Gastroesophageal sphincter (tissue), 4 donors: Measurements from ENCODE around the gene DIPK1A. TPM values are rescaled to one million over a fixed set of nuclear protein-coding genes. Genes with fewer than 3 reads are reported as not detected.
A peak's percentile ranks its signal among the peaks of the same experiment; 100 is the strongest.

ENCODE experiments used
- ATAC-seq: fragments of 150-250 bp; one replicate; pipeline ENCODE4 v1.9.1; 2016; ENCODE audit warnings: mild to moderate bottlenecking, moderate library complexity
- H3K27ac ChIP-seq, 4 donors: fragments of 200-600 bp; sonication (generic) in 3 of 4; 1 replicate in 3 of 4; 2 replicates in 1 of 4; pipeline ENCODE4 v1.5.1; 2016 to 2019
- H3K27me3 ChIP-seq: fragments of 200-600 bp; sonication (generic); one replicate; pipeline ENCODE4 v1.5.1; 2019
- H3K36me3 ChIP-seq, 2 donors: fragments of 200-600 bp; sonication (generic); one replicate each; pipeline ENCODE4 v1.5.1; 2019; ENCODE audit warnings: control low read depth in 1 of 2
- H3K4me1 ChIP-seq, 3 donors: fragments of 200-600 bp; sonication (generic); 1 replicate in 2 of 3; 2 replicates in 1 of 3; pipeline ENCODE4 v1.5.1; 2016 to 2019; ENCODE audit warnings: control low read depth in 2 of 3
- H3K4me3 ChIP-seq, 2 donors: fragments of 200-600 bp; sonication (generic); one replicate each; pipeline ENCODE4 v1.5.1; 2019; ENCODE audit warnings: mild to moderate bottlenecking in 1 of 2, moderate library complexity in 1 of 2
- H3K9me3 ChIP-seq, 3 donors: fragments of 200-600 bp; sonication (generic); one replicate each; pipeline ENCODE4 v1.5.1; 2017 to 2019; ENCODE audit warnings: control low read depth in 2 of 3
- EP300 ChIP-seq: sonication (generic); formaldehyde crosslinking; IDR thresholded peaks from one replicate; pipeline ENCODE4 v1.6.1; 2017; ENCODE audit warnings: antibody characterized with exemption, mild to moderate bottlenecking
- POLR2A ChIP-seq, 2 donors: fragments of 450-650 bp; IDR thresholded peaks; one replicate each; pipeline ENCODE4 v1.6.1; 2017; ENCODE audit warnings: antibody characterized with exemption in 2 of 2, mild to moderate bottlenecking in 2 of 2, moderate library complexity in 1 of 2
- POLR2AphosphoS5 ChIP-seq: sonication (generic); formaldehyde crosslinking; IDR thresholded peaks from one replicate; pipeline ENCODE4 v1.6.1; 2017; ENCODE audit warnings: antibody characterized with exemption
- WGBS, 2 donors: methylation state at CpG; one replicate each; pipeline ENCODE4 v1.1.5; 2018; ENCODE audit warnings: low coverage in 1 of 2; 5-methylcytosine and 5-hydroxymethylcytosine counted together
- total RNA-seq, 4 donors: library from RNA; depleted of rRNA; stranded (reverse); fragments of >200 nt; gene quantifications; one replicate each; pipeline ENCODE4 v1.1.0, GENCODE V29; 2016
- TF ChIP-seq, protein P1 (sequence below), 4 experiments: fragments of 200-600 bp in 2 of 4; fragments of 450-650 bp in 2 of 4; sonication (generic) in 1 of 4; IDR thresholded peaks; one replicate each; pipeline ENCODE4 v1.5.1; 2017 to 2019; ENCODE audit warnings: antibody characterized with exemption in 4 of 4, mild to moderate bottlenecking in 2 of 4, moderate library complexity in 2 of 4

The DIPK1A gene
- total RNA-seq, 4 donors from 2014 or later, result 10.2 to 39.2 (median 32.9) TPM

- no peak for ATAC-seq
- TF ChIP-seq, protein P1, sequence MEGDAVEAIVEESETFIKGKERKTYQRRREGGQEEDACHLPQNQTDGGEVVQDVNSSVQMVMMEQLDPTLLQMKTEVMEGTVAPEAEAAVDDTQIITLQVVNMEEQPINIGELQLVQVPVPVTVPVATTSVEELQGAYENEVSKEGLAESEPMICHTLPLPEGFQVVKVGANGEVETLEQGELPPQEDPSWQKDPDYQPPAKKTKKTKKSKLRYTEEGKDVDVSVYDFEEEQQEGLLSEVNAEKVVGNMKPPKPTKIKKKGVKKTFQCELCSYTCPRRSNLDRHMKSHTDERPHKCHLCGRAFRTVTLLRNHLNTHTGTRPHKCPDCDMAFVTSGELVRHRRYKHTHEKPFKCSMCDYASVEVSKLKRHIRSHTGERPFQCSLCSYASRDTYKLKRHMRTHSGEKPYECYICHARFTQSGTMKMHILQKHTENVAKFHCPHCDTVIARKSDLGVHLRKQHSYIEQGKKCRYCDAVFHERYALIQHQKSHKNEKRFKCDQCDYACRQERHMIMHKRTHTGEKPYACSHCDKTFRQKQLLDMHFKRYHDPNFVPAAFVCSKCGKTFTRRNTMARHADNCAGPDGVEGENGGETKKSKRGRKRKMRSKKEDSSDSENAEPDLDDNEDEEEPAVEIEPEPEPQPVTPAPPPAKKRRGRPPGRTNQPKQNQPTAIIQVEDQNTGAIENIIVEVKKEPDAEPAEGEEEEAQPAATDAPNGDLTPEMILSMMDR (IDR thresholded peaks at IDR 0.05), result no peak
- TF ChIP-seq EP300 (no peak), POLR2AphosphoS5 (no peak), POLR2A (IDR thresholded peaks at IDR 0.05) (no peak)
- Histone ChIP-seq H3K4me1 (peaks cover 0 to 18% (median 3%) of the 10 kb centered on the region in 3 donors), H3K4me3 (no peak overlapping the region), H3K9me3 (no peaks in the 10 kb centered on the region), H3K27ac (peak overlapping the region in 1 of 4 donors; percentile 12), H3K27me3 (no peaks in the 10 kb centered on the region), H3K36me3 (peaks cover 8 to 55% of the 10 kb centered on the region in 2 donors)
- 96 to 98% methylated on average over 3 of the region's 3 CpGs for WGBS, 2 donors
Observed at GRCh38 chr1:92844439-92844838, 116.8 kb downstream of the DIPK1A start.

DNA sequence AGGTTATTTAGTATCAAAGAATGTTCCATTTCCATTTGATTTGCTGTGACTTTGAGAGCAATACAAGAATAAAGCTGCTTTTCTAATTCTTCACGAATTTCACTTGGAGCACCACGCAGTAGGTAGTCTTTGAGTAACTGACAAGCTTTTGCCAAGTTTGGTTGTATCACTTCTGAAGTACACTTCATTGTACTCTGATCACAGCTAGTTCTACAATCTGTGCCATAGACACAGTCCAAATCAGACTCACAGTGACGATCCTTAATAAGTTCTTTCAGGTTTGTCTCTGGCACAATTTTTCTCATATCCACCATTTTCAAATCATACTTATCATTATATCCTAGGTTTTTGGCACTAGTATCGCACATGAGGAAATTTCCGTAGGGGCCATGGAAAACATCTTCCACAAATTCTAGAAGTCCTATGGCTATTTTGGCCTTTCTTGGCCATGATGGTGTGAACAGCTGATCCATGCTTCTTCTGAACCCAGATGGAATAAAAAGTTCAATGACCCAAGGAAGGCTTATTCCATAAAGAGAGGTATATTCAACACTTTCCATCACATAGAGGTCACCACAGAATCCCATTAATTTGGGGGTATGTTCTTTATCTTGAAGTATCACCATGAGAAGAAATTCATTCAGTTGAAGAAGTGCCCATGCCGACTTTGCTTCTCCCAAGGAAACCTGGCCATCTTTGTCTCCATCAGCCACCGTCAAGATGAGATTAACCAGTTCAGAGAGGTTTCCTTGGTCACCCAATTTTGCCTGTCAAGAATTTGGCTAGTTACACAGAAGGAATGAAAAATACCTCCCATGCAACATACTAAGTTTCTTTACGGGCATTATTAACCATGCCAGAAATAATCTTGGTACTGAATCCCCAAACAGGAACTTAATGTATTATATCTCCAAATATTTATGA lies 117.6 kb downstream of the DIPK1A start:
- TF ChIP-seq EP300, result no peak
- TF ChIP-seq POLR2A (IDR thresholded peaks at IDR 0.05), result no peak
- TF ChIP-seq, protein P1 (IDR thresholded peaks at IDR 0.05), result no peak
- no peak for TF ChIP-seq POLR2AphosphoS5
- Histone ChIP-seq H3K9me3 (no peaks in the 10 kb centered on the region), H3K4me1 (peaks cover 4 to 26% (median 8%) of the 10 kb centered on the region in 3 donors), H3K36me3 (peaks cover 8 to 59% of the 10 kb centered on the region in 2 donors), H3K27me3 (no peaks in the 10 kb centered on the region), H3K4me3 (no peak overlapping the region), H3K27ac (peak overlapping the region in 1 of 4 donors; percentile 12)
- no peak for ATAC-seq
- 73 to 84% methylated on average over 8 of the region's 8 CpGs for WGBS, 2 donors

DNA sequence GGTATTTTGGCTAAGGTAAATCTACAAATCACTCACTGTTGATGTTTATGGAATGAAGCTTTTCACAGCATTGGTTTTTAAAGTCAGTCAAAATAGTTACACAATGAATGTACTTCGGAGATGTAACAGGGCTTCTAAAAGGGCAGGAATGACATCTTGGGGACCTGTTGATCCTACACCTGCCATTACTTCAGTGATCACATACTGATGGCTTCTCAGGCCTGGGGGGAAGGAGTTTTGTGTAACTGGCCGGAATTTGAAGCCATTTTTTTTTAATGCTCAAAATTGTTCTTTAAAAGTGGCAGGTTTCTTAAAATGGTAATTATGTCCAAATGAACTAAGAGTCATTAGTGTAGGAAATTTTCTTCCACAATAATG lies 118.2 kb downstream of the DIPK1A start:
- TF ChIP-seq, protein P1 (IDR thresholded peaks at IDR 0.05), result no peak
- no peak for TF ChIP-seq POLR2AphosphoS5
- TF ChIP-seq EP300, result no peak
- TF ChIP-seq POLR2A (IDR thresholded peaks at IDR 0.05), result no peak
- 20 to 63% methylated on average over 1 to 2 of the region's 2 CpGs for WGBS, 2 donors
- H3K27me3 ChIP-seq, result no peaks in the 10 kb centered on the region
- peaks cover 8 to 66% of the 10 kb centered on the region in 2 donors for H3K36me3 ChIP-seq
- no peak overlapping the region for H3K4me3 ChIP-seq
- no peak for ATAC-seq
- no peak overlapping the region for H3K27ac ChIP-seq
- H3K9me3 ChIP-seq, result no peaks in the 10 kb centered on the region
- peaks cover 8 to 33% (median 8%) of the 10 kb centered on the region in 3 donors for H3K4me1 ChIP-seq

GRCh38 chr1:92842082-92843045 lies 118.9 kb downstream of the DIPK1A start:
- Histone ChIP-seq H3K27me3 (no peaks in the 10 kb centered on the region), H3K36me3 (peaks cover 11 to 72% of the 10 kb centered on the region in 2 donors), H3K9me3 (no peaks in the 10 kb centered on the region), H3K4me1 (peaks cover 8 to 39% (median 8%) of the 10 kb centered on the region in 3 donors), H3K27ac (no peak overlapping the region), H3K4me3 (no peak overlapping the region)
- TF ChIP-seq POLR2A (IDR thresholded peaks at IDR 0.05), result no peak
- TF ChIP-seq, protein P1 (IDR thresholded peaks at IDR 0.05), result no peak
- TF ChIP-seq EP300, result no peak
- no peak for TF ChIP-seq POLR2AphosphoS5
- no peak for ATAC-seq
- 61 to 71% methylated on average over 4 of the region's 4 CpGs for WGBS, 2 donors
